Stimulated activated CD8-positive, alpha-beta memory T cell treated with anti-CD3 and anti-CD28 coated beads, Interleukin-4, amount 100 ng/mL, for 1 hour (primary cell): ENCODE data around the gene KCTD11.
"Not testable (repeated sequence)": the region's sequence is repeated elsewhere in the genome, so short reads cannot be mapped to it uniquely, and the experiment has no call there.

Experiments
- DNase-seq, 2 donors: peaks; one replicate each; pipeline ENCODE4 v3.0.0-alpha.2; 2020; ENCODE audit warnings: low read depth in 2 of 2, low spot score in 1 of 2

The KCTD11 gene

DNA sequence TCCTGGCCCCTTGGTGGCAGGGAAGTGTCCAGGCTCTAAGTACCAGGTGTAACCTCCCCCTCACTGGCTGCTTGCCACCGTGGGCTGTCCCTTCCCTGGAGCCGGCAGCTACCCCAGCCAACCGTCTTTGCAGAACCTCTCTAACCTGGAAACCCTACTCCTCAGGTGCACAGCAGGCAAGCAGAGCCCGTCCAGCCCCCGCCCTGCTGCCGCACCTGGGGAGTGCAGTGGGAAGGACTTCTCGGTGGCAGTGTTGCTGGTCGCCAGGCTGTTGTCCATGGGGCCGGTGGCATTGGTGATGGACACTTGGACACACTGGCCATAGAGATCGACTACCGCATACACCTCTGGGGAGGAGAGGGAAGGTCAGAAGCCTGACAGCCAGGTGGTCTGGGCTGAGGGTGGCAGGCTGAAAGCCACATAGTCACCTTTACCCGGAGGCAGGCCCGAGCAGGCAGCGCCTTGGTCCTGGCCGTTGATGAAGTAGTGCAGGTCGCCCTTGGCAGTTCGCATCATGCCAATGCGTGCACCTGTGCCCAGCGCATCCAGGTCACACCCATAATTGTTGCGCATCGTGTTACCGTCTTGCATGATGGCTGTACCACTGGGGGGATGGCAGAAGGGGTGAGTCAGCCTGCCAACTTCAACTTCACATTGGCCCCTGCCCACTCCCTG is 29.3 kb upstream of the KCTD11 start:
- no peak for DNase-seq

- peak in 1 of 2 donors; percentile 41 for DNase-seq
Measured at GRCh38 chr17:7323731-7324437, 28.1 kb upstream of the KCTD11 start.

DNA sequence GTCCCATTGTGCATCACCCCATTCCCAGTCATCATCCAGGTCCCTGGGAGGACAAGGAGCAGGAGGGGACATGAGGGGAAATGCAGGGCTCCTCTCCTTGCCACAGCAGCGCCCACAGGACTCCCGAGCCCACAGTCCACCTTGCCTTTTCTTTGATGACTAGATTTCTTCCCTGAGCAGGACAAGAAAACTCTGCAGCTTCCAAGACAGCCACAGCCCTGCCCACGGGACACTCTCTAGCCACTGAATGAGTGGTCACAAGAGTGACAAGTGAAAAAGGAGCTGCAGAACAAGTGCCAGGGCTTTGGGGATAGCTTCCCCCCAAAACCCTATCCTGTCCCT is 27.6 kb upstream of the KCTD11 start:
- no peak for DNase-seq

- DNase-seq: no peak
Measured at GRCh38 chr17:7325031-7325528, 26.9 kb upstream of the KCTD11 start.

DNA sequence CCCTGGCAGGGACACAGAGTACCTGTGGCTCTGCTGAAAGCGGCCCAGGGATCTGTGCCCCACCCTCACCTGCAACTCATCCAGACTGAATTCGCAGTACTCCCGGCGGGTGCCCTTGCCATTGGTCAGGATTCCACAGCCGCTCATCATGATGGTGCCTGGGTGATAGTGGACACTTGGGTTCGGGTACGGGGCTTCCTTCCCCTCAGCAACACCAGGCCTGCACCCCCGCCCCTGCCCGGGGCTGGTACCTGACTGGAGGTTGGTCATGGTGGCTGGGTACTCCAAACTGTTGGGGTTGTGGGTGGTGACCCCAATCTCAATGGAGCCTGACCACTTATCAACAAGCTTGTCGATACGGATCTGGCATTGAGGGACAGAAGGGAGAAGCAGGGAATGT is 25.8 kb upstream of the KCTD11 start:
- DNase-seq: no peak

GRCh38 chr17:7327056-7327455 is 24.9 kb upstream of the KCTD11 start:
- DNase-seq: no peak

DNA sequence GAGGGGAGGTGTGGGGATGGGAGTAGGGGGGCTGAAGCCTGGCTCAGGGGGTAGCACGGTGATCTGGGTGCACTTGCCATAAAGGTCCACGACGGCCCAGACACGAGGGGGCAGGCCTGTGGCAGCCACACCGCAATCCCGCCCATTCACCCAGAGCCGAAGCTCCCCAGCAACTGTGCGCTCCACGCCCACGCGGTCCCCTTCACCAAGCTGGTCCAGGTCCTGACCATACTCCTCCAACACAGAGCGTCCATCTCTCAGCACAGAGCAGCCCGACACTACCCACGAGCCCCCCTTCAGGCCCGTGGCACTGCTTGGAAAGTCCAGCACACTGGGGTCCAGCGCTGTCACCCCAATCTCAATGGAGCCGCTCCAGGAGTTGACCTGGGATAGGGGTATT is 24.5 kb upstream of the KCTD11 start:
- no peak for DNase-seq

DNA sequence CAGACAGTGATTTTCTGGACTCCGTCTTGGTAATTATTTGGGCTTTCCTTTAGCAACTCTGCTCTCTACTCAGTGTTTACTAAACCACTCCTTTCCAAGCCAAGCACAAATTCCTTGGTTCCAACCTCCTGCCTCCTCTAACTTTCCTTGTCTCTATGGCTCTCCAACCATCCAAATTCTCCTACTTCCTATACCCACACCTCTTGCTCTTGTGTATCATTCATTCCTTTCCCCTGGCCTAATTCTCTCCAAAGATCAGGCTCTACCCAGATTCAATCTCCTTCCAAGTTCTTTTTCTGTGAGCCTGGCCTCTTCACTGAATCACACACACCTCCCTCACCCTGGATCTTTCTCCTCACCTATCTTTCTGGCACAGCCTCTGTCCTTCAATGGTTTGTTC is 24.0 kb upstream of the KCTD11 start:
- no peak for DNase-seq

DNA sequence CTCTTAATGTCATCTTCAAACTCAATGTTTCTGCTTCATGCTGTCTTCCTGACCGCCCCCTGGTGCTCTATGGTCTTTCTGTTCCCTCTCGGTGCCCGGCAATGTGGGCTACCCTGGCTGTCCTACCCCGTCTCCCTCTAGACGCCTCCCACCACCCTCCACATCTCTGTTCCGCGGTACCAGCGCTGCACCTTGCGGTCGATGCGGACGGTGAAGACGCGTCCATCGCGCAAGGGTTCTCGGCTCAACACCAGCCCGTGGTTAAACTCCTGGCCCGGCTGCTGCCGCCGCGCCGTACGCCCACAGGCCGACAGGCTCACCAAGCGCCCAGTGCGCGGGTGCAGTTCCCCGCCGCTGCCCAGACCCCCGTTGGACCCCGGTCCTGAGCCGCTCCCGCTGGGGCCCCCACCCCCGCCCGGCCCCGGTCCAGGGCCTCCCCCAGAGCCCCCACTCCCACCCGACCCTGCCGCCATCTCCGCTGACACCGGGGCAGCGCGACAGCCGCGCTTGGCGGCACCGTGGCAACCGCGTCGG is 23.1 kb upstream of the KCTD11 start, which contains the start of gene NEURL4:
NEURL4 (minus strand) TSS at position 496 of the 534 bp plus-strand sequence; CDS start at position 473, 23 bp downstream.
- DNase-seq: no peak

DNA sequence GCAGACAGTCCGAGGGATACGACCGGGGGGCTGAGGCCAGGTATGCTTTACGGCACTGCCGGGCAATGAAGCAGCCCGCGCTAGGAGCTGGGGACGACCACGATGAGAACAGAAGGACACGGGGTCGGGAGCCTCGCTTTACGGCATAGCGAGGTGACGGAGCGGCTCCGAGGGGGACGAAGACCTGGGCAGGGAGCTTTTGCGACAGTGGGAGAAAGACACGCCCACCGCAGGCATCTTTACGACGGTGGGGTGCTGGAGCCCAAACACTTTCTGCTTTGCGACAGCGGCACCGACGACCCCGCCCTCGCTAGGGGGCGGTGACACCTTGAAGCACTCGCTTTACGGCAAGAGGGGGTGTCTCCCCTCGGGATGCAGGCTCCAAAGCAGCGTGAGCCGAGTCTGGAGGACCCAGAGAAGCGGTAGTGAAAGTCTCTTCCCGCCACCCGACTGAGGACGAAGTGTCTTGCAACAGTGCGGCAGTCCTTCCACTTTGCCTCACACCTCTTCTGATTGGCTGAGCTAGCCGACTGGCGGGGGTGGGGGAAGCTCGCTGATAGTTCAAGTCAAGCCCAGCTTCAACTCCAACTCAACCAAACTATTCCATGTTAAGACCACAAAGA is 22.5 kb upstream of the KCTD11 start:
- peak; percentile 86 to 92 for DNase-seq

DNA sequence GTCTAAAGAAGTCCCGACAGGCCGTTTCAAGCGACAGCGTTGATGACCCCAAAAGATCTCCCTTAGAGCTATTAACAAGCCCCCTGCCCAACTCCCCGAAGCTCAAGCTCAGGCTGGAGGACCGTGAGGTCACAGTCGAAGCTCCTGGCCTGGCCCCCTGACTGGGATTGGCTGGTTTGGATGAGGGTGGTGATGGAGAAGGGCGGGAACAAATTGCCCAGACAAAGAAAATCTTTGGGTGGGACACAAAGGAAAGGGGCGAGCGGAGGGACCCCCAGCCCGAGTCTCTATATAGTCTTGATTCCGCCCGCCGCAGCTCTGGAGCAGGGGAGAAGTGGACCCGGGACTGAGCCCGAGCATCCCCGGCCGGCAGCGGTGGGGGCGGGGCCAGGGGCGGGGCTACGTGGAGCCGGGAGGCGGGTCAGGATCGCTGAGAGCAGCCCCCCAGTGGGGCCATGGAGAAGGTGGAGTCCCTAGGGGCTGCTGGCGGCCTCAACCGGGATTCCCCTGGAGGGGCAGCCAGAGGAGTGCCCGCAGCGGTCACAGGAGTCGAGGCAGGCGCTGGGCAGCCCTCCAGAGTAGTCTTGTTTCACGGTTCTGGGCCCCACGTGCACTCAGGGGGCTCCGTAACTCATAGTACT is 21.8 kb upstream of the KCTD11 start:
- peak; percentile 52 to 54 for DNase-seq

GRCh38 chr17:7330638-7331015 is 21.3 kb upstream of the KCTD11 start:
- DNase-seq: no peak

DNA sequence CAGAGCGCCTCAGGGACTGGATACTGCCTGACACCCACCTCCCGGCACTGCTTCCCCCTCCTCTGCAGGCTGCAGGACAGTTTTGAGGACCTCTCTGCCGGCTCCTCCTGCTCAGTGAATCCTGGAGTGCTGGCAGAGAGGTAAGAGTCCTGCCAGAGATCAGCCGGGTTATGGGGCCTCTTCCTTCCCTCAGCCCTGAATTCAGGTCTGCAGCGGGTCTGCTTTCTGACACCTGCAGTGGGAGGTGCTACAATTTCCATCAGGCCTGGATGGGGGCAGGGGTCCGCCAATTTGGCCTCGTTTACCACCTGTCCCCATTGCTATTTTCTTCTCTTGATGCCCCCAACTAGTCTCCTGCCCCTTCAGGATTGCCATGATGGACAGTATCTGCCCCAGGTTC is 19.9 kb upstream of the KCTD11 start:
- no peak for DNase-seq

DNA sequence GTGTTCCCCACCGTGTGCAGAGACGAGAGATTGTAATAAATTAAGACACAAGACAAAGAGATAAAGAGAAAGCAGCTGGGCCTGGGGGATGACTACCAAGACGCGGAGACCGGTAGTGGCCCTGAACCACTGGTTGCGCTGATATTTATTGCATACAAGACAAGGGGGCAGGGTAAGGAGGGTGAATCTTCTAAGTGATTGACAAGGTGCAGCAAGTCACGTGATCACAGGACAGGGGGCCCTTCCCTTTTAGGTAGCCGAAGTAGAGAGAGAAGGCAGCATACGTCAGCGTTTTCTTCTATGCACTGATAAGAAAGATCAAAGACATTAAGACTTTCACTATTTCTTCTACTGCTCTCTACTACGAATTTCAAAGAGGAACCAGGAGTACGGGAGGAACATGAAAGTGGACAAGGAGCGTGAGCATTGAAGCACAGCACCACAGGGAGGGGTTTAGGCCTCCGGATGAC is 19.3 kb upstream of the KCTD11 start:
- not testable (repeated sequence) for DNase-seq

- no peak for DNase-seq
Measured at GRCh38 chr17:7334938-7335538, 16.9 kb upstream of the KCTD11 start.

GRCh38 chr17:7335765-7336164 is 16.2 kb upstream of the KCTD11 start:
- not testable (repeated sequence) for DNase-seq

DNA sequence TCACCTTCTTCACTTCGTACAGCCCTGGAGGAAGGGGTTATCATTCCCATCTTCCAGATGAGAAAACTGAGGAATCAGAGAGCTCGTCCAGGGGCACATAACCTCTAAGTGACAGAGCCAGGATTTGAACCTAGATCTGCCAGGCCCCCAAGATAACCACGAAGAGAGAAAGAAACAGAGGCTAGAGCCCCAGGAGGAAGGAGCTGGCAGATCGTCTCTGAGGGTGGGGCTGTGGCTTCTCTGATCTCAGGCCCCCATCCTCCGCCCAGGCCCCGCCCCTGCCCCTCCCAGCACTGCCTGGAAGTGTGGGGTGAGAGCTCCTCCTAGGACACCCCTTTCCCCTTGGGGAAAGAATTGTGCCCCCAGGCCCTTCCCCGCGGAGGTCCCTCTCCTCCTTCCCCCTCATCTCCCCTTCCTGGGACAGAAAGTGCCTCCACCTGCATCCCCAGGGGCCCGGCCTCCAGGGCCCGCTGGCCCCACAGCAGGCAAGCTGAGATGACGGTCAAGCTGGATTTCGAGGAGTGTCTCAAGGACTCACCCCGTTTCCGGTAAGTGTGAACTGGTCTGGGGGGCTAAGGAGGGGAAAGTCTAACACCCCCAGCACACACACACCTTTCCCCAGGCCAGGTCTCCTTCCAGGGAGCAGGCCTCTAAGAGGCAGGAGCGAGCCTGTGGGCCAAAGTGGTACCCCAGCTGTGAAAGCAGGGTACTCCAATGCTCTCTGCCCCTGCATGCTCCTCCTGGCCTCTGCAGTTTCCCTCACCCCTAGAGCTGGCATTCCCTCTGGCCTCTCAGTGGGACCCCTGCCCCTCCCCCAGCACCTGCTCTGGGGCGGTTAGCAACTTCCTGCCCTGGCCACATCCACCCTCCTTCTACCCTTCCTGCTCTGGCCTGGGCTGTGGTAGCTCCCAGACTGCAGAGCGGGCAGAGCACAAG is 15.5 kb upstream of the KCTD11 start, which contains the start of gene ACAP1:
ACAP1 (plus strand) TSS at position 290 of the 936 bp plus-strand sequence; CDS start at position 496, 206 bp downstream.
- peak; percentile 73 to 76 for DNase-seq

GRCh38 chr17:7337600-7337999 is 14.4 kb upstream of the KCTD11 start:
- DNase-seq: not testable (repeated sequence)

GRCh38 chr17:7340179-7340578 is 11.8 kb upstream of the KCTD11 start:
- DNase-seq: no peak

GRCh38 chr17:7341842-7342241 is 10.1 kb upstream of the KCTD11 start:
- no peak for DNase-seq
